SK-N-SH (cell line): Measurements from ENCODE around the gene TTC9B.

ENCODE experiments used
- CTCF ChIP-seq: fragments of 200-600 bp; sonication (generic); IDR thresholded peaks from 2 replicates; pipeline ENCODE4 v1.6.1; 2017; ENCODE audit warnings: antibody characterized with exemption, mild to moderate bottlenecking, moderate library complexity
- POLR2AphosphoS5 ChIP-seq: IDR thresholded peaks from 2 replicates; pipeline ENCODE4 v1.6.1; 2012; ENCODE audit warnings: low read depth, low read length
- RAD21 ChIP-seq: IDR thresholded peaks from 2 replicates; pipeline ENCODE4 v1.6.1; 2012; ENCODE audit warnings: mild to moderate bottlenecking, low read length
- RCOR1 ChIP-seq: fragments of 150-350 bp; IDR thresholded peaks from 2 replicates; pipeline ENCODE4 v1.6.1; 2017; ENCODE audit warnings: antibody characterized with exemption, low read length
- TAF1 ChIP-seq: IDR thresholded peaks from 2 replicates; pipeline ENCODE4 v1.6.1; 2012; ENCODE audit warnings: low read depth, mild to moderate bottlenecking, low read length, moderate library complexity, borderline replicate concordance

- no peak for TF ChIP-seq RCOR1
- no peak for TF ChIP-seq CTCF
- TF ChIP-seq RAD21 = no peak
- TF ChIP-seq TAF1 = no peak
- TF ChIP-seq POLR2AphosphoS5 = no peak
Observed at GRCh38 chr19:40243181-40243580, 25.0 kb upstream of the TTC9B start.
